MM.1S (cell line): ENCODE data around the gene NPLOC4.

Experiments used
- DNase-seq: peaks from one replicate; pipeline ENCODE4 v3.0.0-alpha.2; 2015
- H2AFZ ChIP-seq: fragments of 300-600 bp; sonication (generic); 2 replicates; pipeline ENCODE4 v1.6.0; 2016; ENCODE audit warnings: antibody characterized with exemption, low read length
- H3F3A ChIP-seq: fragments of 300-600 bp; sonication (generic); 2 replicates; pipeline ENCODE4 v1.6.1; 2016; ENCODE audit warnings: mild to moderate bottlenecking, antibody characterized with exemption, low read length, moderate library complexity, mixed read lengths; ENCODE audit not compliant: insufficient read depth
- H3K27ac ChIP-seq: fragments of 300-600 bp; sonication (generic); 2 replicates; pipeline ENCODE4 v1.5.1; 2016; ENCODE audit warnings: mild to moderate bottlenecking, low read length
- H3K27me3 ChIP-seq: fragments of 300-600 bp; sonication (generic); replicated peaks from 2 replicates; pipeline ENCODE4 v1.6.0; 2016; ENCODE audit warnings: low read length; ENCODE audit not compliant: insufficient read depth
- H3K36me3 ChIP-seq: fragments of 300-600 bp; sonication (generic); replicated peaks from 2 replicates; pipeline ENCODE4 v1.6.1; 2016; ENCODE audit warnings: mild to moderate bottlenecking, low read length, mixed read lengths; ENCODE audit not compliant: insufficient read depth
- H3K4me1 ChIP-seq: fragments of 300-600 bp; sonication (generic); 2 replicates; pipeline ENCODE4 v1.6.1; 2016; ENCODE audit warnings: low read length, mixed read lengths
- H3K4me2 ChIP-seq: fragments of 300-600 bp; sonication (generic); 2 replicates; pipeline ENCODE4 v1.6.0; 2016; ENCODE audit warnings: low read depth, low read length
- H3K4me3 ChIP-seq: fragments of 300-600 bp; sonication (generic); 2 replicates; pipeline ENCODE4 v1.5.1; 2016; ENCODE audit warnings: low read length, mixed read lengths
- H3K79me2 ChIP-seq: fragments of 300-600 bp; sonication (generic); 2 replicates; pipeline ENCODE4 v1.6.1; 2016; ENCODE audit warnings: mixed run types, low read length, mixed read lengths
- H3K9ac ChIP-seq: fragments of 300-600 bp; sonication (generic); 2 replicates; pipeline ENCODE4 v1.6.1; 2016; ENCODE audit warnings: low read length, mixed read lengths
- H3K9me2 ChIP-seq: fragments of 300-600 bp; sonication (generic); replicated peaks from 2 replicates; pipeline ENCODE4 v1.6.1; 2016; ENCODE audit warnings: mild to moderate bottlenecking, low read length, mixed read lengths; ENCODE audit not compliant: insufficient read depth
- H3K9me3 ChIP-seq: fragments of 300-600 bp; sonication (generic); replicated peaks from 2 replicates; pipeline ENCODE4 v1.6.1; 2016; ENCODE audit warnings: mild to moderate bottlenecking, low read length, mixed read lengths; ENCODE audit not compliant: insufficient read depth
- H4K20me1 ChIP-seq: fragments of 300-600 bp; sonication (generic); 2 replicates; pipeline ENCODE4 v1.6.1; 2016; ENCODE audit warnings: mild to moderate bottlenecking, low read length, moderate library complexity, mixed read lengths; ENCODE audit not compliant: insufficient read depth
- CTCF ChIP-seq: fragments of 300-600 bp; sonication (generic); IDR thresholded peaks from 2 replicates; pipeline ENCODE4 v1.5.1; 2016; ENCODE audit warnings: antibody characterized with exemption, low read length, mixed read lengths
- EZH2 ChIP-seq: fragments of 300-600 bp; sonication (generic); optimal IDR thresholded peaks from 2 replicates; pipeline ENCODE3; 2017; ENCODE audit warnings: low read depth, mild to moderate bottlenecking, antibody characterized with exemption, low read length, mixed read lengths
- EZH2phosphoT487 ChIP-seq: fragments of 300-600 bp; sonication (generic); IDR thresholded peaks from 2 replicates; pipeline ENCODE4 v1.6.1; 2018; ENCODE audit warnings: antibody characterized with exemption, low read length

The NPLOC4 gene

GRCh38 chr17:81579298-81579697, 57.6 kb downstream of the NPLOC4 start:
- no peaks in the 10 kb centered on the region for H3K9me3 ChIP-seq
- H2AFZ ChIP-seq: no peak overlapping the region
- no peak for DNase-seq
- H3K4me3 ChIP-seq: no peak overlapping the region
- no peaks in the 10 kb centered on the region for H3K4me1 ChIP-seq
- no peaks in the 10 kb centered on the region for H3K27me3 ChIP-seq
- no peak overlapping the region for H3K4me2 ChIP-seq
- no peaks in the 10 kb centered on the region for H3K9me2 ChIP-seq
- TF ChIP-seq EZH2: no peak
- TF ChIP-seq EZH2phosphoT487: no peak
- no peak overlapping the region for H3K27ac ChIP-seq
- no peak overlapping the region for H3K9ac ChIP-seq
- no peaks in the 10 kb centered on the region for H3F3A ChIP-seq
- no peaks in the 10 kb centered on the region for H4K20me1 ChIP-seq
- peaks cover 61% of the 10 kb centered on the region for H3K79me2 ChIP-seq
- no peaks in the 10 kb centered on the region for H3K36me3 ChIP-seq

GRCh38 chr17:81578561-81579225, 58.2 kb downstream of the NPLOC4 start:
- Histone ChIP-seq H3K4me3 (no peak overlapping the region), H2AFZ (no peak overlapping the region), H3K4me1 (no peaks in the 10 kb centered on the region), H3K9me3 (no peaks in the 10 kb centered on the region), H3K27me3 (no peaks in the 10 kb centered on the region), H3K9ac (no peak overlapping the region), H4K20me1 (no peaks in the 10 kb centered on the region), H3K4me2 (no peak overlapping the region), H3F3A (no peaks in the 10 kb centered on the region), H3K36me3 (no peaks in the 10 kb centered on the region), H3K27ac (no peak overlapping the region), H3K79me2 (peaks cover 64% of the 10 kb centered on the region), H3K9me2 (no peaks in the 10 kb centered on the region)
- TF ChIP-seq EZH2 (no peak), EZH2phosphoT487 (no peak), CTCF (no peak)
- no peak for DNase-seq

- no peak overlapping the region for H2AFZ ChIP-seq
- no peak overlapping the region for H3K4me3 ChIP-seq
- no peaks in the 10 kb centered on the region for H3F3A ChIP-seq
- no peaks in the 10 kb centered on the region for H3K36me3 ChIP-seq
- TF ChIP-seq EZH2: no peak
- no peak for TF ChIP-seq CTCF
- TF ChIP-seq EZH2phosphoT487: no peak
- H4K20me1 ChIP-seq: no peaks in the 10 kb centered on the region
- H3K4me2 ChIP-seq: no peak overlapping the region
- H3K9me2 ChIP-seq: no peaks in the 10 kb centered on the region
- H3K9ac ChIP-seq: no peak overlapping the region
- H3K27ac ChIP-seq: no peak overlapping the region
- H3K9me3 ChIP-seq: no peaks in the 10 kb centered on the region
- no peak for DNase-seq
- no peaks in the 10 kb centered on the region for H3K4me1 ChIP-seq
- H3K27me3 ChIP-seq: no peaks in the 10 kb centered on the region
- peaks cover 61% of the 10 kb centered on the region for H3K79me2 ChIP-seq
These were observed 58.9 kb downstream of the NPLOC4 start for GRCh38 chr17:81578038-81578441.

- Histone ChIP-seq H3K9ac (no peak overlapping the region), H3K36me3 (no peaks in the 10 kb centered on the region), H3K9me2 (no peaks in the 10 kb centered on the region), H3K27ac (no peak overlapping the region), H3F3A (no peaks in the 10 kb centered on the region), H3K4me2 (no peak overlapping the region), H3K9me3 (no peaks in the 10 kb centered on the region), H3K4me1 (no peaks in the 10 kb centered on the region), H3K27me3 (no peaks in the 10 kb centered on the region), H2AFZ (no peak overlapping the region), H3K79me2 (peaks cover 61% of the 10 kb centered on the region), H3K4me3 (no peak overlapping the region), H4K20me1 (no peaks in the 10 kb centered on the region)
- DNase-seq: no peak
- TF ChIP-seq EZH2 (no peak), CTCF (no peak), EZH2phosphoT487 (no peak)
These were observed 59.5 kb downstream of the NPLOC4 start for GRCh38 chr17:81577278-81578000.
